Renal cortical epithelial cell (primary cell): ENCODE results near the gene MED25. TPM values are rescaled to one million over a fixed set of nuclear protein-coding genes. Genes with fewer than 3 reads are reported as not detected.
"Not testable (repeated sequence)": the region's sequence is repeated elsewhere in the genome, so short reads cannot be mapped to it uniquely, and the experiment has no call there.

Experiments used
- DNase-seq: peaks from one replicate; pipeline ENCODE4 v3.0.0-alpha.2; 2011; ENCODE audit warnings: low read depth
- total RNA-seq: library from RNA; depleted of rRNA; stranded (reverse); fragments of >200 nt; gene quantifications from 2 replicates; pipeline ENCODE4 v1.2.3, GENCODE V29; 2014

The MED25 gene
- total RNA-seq, 1 donor from 2014 or later, result 66.7 TPM

DNA sequence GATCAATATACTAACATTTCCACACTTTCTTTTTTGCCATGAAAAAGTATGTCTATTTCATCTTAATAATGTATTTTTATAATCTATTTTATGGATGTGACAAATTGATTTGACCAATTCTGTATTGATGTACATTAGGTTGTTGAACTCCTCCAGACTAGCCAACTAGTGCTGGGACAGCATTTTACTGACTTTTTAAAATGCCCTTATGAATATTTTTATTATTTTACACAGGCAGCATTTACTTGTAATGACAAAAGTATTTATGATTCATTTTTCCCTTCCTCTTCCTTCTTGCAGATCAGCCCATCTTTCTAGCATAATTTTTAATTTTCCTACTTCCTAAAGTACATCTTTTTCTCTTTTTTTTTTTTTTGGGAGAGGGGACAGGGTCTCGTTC lies 4.1 kb upstream of the MED25 start:
- no peak for DNase-seq

DNA sequence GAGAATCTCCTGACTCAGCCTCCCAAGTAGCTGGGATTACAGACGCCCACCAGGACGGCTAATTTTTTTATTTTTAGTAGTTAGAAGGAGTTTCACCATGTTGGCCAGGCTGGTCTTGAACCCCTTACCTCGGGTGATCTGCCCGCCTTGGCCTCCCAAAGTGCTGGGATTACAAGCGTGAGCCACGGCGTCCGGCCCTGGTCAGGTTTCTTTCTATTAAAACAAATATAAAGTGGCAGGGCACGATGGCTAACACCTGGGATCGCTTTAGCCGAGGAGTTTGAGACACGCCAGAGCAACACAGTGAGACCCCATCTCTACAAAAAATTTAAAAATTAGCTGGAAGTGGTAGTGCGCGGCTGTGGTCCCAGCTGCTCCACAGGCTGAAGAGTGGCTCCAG lies 1.5 kb upstream of the MED25 start:
- DNase-seq, result no peak

DNA sequence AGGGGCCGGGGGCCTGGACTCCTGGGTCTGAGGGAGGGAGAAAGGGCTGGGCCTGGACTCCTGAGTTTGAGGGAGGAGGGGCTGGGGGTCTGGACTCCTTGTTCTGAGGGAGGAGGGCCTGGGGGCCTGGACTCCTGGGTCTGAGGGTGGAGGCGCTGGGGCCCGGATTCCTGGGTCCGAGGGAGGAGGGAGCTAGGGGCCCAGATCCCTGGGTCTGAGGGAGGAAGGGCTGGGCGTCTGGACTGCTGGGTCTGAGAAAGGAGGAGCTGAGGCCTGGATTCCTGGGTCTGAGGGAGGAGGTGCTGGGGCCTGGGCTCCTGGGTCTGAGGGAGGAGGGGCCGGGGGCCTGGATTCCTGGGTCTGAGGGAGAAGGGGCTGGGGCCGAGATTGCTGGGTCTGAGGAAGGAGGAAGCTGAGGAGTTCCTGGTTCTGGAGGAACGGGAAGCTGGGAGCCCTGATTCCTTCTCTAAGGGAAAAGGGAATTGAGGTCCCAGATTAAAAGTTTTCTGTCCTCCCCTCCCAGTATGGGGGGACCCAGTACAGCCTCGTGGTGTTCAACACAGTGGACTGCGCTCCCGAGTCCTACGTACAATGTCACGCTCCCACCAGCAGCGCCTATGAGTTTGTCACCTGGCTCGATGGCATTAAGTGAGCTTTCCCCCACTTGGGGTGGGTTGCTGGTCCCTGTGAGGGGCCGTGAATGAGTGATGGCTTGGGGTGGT lies 721 bp downstream of the MED25 start:
- no peak for DNase-seq

DNA sequence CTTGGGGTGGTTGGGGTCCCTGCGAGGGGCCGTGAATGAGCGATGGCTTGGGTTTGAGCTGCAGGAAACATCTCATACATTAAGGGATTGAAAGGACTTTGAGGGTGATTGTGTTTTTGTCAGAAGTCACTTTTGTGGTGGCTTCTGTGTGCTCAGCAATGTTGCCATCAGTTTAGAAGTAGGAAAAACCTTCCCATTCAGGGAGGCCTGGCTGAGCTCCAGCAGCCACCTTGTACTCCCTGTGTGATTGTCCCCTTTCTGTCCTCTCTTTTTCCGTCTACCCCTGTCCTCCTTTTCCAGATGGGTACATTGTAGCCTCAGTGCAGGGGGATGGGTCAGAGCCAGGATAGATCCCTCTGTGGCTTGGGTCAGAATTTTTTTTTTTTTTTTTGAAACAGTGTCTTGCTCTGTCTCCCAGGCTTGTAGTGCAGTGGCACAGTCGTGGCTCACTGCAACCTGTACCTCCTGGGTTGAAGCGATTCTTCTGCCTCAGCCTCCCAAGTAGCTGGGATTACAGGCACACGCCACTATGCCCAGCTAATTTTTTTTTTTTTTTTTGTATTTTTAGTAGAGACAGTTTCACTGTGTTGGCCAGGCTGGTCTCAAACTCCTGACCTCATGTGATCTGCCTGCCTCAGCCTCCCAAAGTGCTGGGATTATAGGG lies 1.5 kb downstream of the MED25 start:
- not testable (repeated sequence) for DNase-seq

DNA sequence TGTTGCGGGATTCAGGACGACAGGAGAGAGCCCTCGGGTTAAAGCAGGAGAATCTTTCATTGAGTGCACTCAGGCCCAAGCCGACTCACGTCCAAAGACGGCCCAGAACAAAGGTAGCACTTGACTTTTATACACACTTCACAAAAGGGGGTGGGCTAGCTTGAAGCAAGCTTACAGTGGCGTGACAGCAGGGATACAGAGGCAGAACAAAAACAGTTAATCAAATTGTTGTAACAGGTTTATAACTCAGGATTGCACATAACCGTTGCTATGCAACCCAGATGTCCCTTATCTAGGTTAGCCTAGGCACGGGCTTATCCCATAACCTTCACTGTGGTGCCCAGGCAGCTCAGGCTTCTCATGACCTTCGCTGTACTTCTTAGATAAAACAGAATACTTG lies 2.0 kb downstream of the MED25 start:
- no peak for DNase-seq

DNA sequence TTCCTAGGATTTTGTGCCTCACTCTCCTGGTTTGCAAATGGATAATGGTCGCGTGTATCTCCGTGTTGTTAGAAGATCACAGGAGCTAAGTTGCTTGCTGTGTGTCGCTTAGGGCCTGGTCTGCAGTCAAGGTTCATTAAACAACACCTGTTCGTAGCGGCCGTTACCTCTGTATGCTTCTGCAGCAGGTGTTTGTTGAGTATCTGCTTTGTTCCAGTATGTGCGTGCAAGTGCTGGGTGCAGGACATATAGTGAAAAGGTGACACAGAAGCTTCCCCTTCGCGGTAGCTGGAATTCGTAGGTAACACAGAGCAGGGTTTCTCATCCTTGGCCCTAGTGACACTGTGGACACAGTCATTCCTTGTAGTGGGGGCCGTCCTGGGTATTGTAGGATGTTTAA lies 5.4 kb downstream of the MED25 start:
- no peak for DNase-seq

DNA sequence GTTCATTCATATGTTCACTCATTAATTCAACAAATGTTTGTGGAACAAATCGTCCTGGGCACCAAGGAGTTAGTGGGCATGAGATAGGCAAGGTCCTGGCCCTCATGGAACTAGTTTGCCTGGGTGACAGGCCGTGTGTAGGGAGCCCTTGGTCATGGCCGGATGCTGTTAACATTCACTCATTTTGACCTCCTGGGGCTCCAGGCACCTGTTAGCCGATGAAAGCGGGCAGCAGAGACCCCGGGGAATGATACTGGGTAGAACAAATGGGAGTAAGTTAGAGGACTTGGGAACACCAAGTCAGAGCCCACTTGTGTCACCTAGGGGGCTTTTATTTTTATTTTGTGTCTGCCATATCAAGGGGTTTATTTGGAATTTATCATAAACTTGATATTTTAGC lies 6.6 kb downstream of the MED25 start:
- DNase-seq, result no peak

DNA sequence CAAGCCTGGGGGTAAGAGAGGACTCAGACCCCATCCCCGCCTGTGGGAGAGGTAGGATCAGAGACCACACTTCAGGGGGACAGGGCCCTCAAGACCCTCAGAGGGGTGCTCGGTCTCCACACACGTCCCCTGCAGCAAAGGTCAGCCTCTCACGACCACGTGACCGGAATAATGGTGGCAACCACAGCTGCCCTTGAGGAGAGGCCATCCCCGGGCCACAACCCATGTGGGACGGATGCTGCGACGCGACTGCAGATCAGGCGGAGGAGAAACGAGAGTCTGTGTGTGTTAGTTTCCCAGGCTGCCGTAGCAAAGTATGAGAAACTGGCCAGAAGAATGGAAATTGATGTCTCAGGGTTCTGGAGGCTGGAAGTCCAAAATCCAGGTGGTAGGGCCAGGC lies 8.9 kb downstream of the MED25 start:
- no peak for DNase-seq

DNA sequence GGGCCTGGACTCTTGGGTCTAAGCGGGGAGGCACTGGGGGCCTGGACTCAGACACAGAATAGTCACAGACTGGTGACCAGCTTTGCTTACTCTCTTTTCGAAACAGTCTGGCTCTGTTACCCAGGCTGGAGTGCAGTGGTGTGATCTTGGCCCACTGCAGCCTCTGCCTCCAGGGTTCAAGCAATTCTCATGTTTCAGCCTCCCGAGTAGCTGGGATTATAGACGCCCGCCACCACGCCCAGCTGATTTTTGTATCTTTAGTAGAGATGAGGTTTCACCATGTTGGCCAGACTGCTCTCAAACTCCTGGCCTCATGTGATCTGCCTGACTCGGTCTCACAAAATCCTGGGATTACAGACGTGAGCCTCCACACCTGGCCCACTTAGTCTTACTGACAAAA lies 11.1 kb downstream of the MED25 start:
- no peak for DNase-seq

DNA sequence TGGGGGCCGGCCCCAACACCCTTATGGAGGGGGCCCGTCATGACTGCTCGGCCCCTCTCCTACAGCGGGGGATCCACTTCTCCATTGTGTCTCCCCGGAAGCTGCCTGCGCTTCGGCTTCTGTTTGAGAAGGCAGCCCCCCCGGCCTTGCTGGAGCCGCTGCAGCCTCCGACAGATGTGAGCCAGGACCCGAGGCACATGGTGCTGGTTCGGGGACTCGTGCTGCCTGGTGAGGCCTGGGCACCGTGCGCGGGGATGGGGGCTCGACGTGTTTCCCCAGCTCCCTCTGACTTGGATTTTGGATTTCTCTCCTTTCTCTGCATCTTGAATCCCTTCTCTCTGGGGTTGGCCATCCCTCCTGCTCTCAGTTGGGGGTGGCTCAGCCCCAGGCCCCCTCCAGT lies 11.6 kb downstream of the MED25 start:
- no peak for DNase-seq

DNA sequence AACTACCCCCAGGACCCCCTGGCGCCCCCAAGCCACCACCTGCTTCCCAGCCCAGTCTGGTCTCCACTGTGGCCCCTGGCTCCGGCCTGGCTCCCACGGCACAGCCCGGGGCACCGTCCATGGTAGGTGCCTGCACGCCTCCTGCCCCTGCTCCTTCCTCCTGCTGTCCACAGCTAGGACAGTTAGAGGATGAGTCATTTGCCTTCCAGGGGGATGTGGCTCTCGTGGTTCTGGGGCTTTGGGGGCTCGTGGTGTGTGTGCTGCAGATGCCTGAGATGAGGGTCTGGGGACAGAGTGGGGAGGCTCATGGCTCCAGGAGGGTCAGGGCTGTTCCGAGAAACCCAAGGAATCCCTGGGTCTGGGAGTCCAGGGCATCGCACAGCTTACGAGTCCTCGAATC lies 12.7 kb downstream of the MED25 start:
- no peak for DNase-seq

DNA sequence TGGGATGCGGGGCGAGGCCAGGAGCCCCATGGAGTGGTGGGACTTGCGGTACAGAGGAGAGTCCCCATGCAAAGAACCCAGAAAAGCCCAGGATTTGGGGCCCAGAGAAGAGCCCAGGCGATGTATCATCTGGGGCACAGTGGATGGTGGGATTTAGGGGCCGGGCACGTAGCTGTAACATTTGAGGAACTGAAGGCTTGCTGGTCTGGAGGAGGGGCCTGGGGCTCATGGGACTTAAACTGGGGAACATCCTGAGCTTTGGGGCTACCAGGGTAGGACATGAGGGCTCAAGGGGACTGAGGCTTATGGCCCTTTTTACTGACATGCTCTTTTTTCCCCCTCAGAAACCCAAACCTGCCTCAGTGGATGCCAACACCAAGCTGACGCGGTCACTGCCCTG lies 13.5 kb downstream of the MED25 start:
- no peak for DNase-seq

DNA sequence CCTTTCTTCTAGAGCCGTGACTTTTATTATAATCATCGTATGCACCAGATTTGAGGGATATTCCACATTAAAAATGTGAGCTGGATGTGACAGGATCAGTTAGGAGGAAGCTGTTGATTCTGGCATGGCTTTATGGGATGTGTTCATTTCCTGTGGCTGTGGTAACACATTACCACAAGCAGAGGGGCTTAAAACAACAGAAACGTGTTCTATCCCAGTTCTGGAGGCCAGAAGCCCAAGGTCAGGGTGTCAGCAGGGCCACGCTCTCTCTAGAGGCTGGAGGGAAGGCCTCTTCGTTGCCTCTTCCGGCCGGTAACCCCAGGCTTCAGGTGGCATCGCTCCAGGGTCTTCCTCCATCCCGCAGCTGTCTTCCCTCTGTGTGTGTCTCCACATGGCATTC lies 14.5 kb downstream of the MED25 start:
- DNase-seq, result no peak

DNA sequence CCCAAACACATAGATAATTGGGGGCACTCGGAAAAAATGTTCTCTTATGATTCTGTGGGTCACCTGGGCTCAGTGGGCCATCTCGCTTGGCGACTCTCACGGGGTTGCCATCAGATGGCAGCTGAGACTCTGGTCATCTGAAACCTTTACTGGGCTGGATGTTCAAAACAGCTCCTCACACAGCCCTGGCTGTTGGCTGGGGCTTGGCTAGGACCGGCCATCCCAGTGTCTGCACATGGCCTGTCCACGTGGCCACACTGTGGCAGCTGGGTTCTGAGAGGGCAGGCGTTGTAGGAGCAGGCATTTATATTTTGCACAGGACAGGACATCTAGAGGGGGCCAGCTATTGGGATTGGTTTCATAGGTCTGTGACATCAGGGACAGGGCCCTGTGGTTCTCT lies 15.5 kb downstream of the MED25 start:
- DNase-seq, result no peak

DNA sequence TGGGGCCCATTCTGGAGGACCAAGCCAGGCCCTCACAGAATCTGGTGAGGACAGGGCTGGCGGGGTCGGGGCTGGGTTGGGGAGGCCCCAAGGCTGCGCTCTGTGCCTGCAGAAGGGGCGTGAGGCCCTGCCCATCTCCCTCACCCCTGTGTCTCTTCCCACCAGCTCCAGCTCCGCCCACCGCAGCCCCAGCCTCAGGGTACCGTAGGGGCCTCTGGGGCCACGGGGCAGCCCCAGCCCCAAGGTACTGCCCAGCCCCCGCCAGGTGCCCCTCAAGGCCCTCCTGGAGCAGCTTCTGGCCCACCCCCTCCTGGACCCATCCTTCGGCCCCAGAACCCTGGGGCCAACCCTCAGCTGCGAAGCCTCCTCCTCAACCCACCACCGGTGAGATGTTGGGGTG lies 17.5 kb downstream of the MED25 start:
- no peak for DNase-seq

DNA sequence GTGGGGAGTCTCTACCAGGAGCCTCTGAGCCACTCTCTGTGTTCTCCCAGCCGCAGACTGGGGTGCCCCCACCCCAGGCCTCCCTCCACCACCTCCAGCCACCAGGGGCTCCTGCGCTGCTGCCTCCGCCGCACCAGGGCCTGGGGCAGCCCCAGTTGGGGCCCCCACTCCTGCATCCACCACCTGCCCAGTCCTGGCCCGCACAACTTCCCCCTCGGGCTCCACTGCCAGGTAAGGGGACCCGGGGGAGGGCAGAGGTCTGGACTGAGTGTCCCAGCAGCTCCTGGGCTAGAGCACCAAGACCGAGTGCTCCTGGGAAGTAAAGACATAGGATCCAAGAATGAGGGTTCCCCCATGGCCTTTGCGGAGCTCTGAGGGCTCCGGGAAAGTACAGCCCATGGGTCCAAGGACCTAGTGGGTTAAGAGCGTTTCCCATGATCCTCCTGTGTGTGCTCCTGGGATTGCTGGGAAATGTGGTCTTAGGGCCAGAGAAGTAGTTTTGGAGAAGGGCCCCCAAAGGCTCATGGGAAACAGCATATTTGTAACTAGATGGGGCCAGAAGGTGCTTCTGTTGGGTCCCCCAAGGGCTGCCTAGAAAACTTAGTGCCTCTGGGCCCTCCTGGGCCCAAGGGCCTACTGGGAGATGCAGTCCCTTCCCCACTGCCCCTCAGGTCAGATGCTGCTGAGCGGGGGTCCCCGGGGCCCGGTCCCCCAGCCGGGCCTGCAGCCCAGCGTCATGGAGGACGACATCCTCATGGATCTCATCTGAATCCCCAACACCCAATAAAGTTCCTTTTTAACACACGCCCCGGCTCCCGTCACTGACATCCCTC lies 18.3 kb downstream of the MED25 start:
- DNase-seq, result no peak

DNA sequence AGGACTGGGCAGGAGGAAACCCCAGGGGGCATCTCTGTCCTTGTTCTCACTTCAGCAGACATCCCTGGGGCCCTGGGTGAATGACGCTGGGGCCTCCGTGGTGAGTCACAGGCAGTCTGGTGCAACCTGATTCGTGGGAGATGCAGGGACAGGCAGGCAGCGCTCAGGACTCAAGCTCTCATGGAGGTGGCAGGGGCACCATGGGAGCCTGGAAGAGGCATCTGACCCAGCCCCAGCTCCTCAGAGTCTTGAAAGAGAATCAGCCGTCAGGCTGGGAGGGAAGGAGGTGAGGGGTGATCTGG lies 18.9 kb downstream of the MED25 start:
- no peak for DNase-seq

DNA sequence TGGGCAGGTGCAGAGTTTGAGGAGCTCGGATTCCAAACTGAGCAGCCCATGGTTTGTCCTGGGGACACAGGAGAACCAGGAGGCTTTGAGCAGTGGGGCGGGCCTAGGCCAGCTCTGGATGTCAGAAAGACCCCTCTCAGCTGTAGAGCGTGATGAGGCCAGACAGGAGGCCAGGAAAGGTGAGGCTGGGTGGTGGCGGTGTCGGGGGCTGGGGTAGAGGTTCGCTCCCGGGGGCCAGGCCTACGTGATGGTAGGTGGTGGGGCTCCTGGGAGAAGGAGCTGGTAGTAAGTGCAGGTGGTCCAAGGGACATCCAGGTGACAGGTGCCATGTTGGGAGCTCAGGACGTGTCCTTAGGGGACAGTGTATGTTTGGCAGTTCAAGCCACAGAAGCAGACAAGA lies 19.3 kb downstream of the MED25 start:
- DNase-seq, result no peak

DNA sequence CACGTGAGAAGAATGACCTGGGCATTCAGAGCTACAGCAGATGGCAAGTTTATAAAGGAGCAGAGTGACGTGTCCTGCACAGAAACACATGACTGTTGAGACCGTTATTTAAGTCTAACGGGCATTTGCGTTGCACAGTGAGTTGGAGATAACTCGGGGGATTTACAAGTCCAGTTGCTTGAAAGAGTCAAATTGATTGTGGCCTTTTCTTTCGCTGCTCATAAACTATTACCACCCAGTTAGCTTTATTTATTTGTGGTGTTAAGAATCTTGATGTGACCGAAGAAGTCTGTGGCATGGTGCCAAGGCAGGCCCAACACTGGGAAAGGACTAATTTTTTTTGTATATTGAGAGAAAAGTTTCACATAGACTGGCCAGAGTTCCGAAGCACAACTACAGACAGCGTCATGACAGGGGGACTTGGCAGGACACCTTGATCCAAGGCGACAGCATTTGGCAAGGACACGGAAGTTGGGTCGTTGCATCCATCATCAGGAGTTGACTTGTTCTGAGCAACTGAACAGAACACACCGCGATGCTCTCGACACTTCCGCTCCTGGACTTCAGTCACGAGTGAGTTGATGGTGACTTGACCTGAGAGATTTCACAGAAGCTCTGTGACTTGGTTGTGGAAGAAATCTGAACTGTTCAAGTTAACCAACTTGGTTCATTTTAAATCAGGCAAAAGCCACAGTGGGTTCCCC lies 20.9 kb downstream of the MED25 start:
- DNase-seq, result no peak

DNA sequence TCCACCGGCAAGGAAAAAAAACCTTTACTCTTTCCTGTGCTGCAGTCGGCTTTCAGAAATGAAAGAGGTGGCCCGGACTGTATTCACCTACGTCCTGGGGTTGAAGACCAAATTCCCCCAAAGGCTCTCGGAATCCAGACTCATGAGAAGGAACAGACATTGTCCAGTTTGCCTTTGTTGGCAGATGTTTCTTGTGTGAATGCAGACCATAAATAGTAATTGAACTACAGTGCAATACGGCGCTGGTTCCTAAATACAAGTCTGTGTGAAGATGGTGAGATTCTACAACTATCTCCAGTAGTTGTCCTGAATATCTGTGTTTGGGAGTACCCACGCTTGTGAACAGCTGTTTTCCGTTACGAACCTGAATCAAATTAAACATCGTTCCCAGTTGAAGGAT lies 21.6 kb downstream of the MED25 start:
- DNase-seq, result no peak

DNA sequence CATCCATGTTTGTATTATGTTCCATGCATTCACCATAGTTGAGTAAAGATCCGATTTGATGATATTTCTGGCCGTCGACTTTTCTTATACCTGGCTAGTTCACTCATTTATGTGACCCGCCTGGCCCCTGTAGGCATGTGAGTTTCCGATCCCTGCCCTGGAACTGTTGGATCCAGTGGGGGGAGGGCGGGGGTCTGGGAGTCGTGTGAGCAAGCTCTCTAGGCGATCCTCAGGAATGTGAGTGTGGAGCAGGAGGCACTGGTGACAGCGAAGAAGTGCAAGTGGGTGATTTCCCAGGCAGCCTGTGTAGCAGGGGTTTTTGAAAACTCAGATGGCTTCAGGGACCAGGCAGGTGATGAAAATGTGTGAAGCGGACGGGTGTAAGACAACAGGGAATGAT lies 22.2 kb downstream of the MED25 start:
- DNase-seq, result no peak

DNA sequence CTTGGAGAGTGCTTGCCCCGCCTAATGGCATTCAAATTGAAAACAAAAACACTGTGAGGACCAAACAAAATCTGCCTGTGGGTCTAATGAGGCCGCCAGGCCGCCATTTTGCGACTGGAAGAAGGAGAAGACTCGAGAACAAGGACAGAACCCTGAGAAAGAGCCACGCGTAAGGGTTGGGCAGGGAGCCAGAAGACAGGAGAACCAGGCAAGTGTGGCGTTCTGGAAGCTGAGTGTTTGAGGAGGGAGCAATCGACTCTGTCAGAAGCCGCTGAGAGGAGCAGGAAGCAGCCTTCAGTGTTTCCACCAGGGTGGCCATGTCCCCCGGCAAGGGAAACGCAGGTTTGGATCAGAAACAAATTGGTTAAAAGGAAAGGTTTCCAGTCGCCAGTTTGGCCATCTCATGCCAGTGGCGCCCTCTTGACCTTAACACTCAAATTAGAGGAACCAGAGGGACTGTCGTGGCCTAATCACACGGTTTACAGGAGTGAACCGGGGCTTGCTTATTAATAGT lies 22.7 kb downstream of the MED25 start:
- no peak for DNase-seq
